ENCODE measurements around the gene ARVCF.

- TF ChIP-seq CTCF (IDR thresholded peaks at IDR 0.05; ENCODE audit: low read depth, low read length, poor library complexity, severe bottlenecking) (no peak), EZH2phosphoT487 (IDR thresholded peaks at IDR 0.05; ENCODE audit: borderline replicate concordance, low read length) (no peak)
Observed at GRCh38 chr22:20031732-20032406, 15.2 kb upstream of the ARVCF start.
